GM19035 (cell line): ENCODE data around the gene PKLR.

Experiments
- ATAC-seq: cut with Tn5 transposase; IDR thresholded peaks from one replicate; pipeline ENCODE4 v1.9.1; 2021; ENCODE audit not compliant: unreplicated experiment

PKLR gene

DNA sequence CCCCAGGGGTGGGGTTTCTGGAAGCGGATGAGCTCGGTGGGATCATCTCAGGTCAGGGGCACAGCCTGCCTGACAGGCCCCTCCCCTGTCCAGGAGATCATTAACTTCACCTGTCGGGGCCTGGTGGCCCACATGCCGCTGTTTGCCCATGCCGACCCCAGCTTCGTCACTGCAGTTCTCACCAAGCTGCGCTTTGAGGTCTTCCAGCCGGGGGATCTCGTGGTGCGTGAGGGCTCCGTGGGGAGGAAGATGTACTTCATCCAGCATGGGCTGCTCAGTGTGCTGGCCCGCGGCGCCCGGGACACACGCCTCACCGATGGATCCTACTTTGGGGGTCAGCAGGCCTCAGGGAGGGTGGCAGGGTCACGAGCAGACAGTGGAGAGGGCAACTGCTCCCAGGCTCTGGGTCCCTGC is 15.6 kb downstream of the PKLR start:
- no peak for ATAC-seq

GRCh38 chr1:155285063-155285462 is 16.2 kb downstream of the PKLR start:
- no peak for ATAC-seq

DNA sequence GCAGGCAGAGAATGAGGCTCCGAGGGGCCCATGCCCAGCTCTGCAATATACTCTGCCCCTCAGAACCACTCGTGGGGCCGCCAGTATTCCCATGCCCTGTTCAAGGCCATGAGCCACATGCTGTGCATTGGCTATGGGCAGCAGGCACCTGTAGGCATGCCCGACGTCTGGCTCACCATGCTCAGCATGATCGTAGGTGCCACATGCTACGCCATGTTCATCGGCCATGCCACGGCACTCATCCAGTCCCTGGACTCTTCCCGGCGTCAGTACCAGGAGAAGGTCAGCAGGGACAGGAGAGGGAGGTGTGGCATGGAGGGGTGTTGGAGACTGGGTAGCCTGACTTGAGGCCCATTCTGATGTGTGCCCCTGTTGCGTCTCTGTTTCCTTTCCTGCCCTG is 16.8 kb downstream of the PKLR start:
- ATAC-seq: no peak

DNA sequence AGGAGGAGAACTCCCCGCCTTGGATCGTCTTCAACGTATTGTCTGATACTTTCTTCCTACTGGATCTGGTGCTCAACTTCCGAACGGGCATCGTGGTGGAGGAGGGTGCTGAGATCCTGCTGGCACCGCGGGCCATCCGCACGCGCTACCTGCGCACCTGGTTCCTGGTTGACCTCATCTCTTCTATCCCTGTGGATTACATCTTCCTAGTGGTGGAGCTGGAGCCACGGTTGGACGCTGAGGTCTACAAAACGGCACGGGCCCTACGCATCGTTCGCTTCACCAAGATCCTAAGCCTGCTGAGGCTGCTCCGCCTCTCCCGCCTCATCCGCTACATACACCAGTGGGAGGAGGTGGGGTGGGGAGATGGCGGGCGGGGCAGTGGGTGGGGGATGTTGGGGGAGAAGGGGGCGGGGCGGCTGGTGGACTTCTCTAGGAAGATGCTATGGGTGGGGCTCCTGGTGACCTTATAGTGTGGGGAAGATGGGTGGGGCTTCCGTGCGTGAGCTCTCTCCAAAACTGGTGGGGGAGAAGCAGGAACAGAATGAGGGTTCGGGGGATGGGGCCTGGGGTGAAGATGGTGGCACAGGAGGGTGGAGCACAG is 18.6 kb downstream of the PKLR start:
- no peak for ATAC-seq

DNA sequence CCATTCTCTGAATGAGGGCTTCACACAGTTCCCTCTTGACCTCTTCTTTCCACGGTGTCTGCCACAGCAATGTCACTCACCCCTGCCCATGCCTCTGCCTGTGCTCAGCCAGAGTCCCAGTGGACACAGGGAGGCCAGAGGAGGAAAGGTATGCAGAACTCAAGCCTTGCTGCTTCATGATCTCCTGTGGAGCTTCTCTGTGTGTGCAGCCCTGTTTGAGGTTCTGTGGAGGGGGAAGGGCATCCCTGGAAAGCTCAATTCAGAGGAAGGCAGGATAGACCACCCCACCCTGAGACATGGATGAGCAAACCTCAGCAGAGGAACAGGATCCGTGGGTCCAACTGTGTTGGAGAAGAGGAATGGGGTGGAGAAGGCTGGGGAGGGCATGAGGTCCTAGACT is 22.0 kb downstream of the PKLR start:
- ATAC-seq: no peak

GRCh38 chr1:155278689-155279160 is 22.5 kb downstream of the PKLR start:
- ATAC-seq: no peak

- ATAC-seq: no peak
These were observed 23.1 kb downstream of the PKLR start for GRCh38 chr1:155277902-155278688.

DNA sequence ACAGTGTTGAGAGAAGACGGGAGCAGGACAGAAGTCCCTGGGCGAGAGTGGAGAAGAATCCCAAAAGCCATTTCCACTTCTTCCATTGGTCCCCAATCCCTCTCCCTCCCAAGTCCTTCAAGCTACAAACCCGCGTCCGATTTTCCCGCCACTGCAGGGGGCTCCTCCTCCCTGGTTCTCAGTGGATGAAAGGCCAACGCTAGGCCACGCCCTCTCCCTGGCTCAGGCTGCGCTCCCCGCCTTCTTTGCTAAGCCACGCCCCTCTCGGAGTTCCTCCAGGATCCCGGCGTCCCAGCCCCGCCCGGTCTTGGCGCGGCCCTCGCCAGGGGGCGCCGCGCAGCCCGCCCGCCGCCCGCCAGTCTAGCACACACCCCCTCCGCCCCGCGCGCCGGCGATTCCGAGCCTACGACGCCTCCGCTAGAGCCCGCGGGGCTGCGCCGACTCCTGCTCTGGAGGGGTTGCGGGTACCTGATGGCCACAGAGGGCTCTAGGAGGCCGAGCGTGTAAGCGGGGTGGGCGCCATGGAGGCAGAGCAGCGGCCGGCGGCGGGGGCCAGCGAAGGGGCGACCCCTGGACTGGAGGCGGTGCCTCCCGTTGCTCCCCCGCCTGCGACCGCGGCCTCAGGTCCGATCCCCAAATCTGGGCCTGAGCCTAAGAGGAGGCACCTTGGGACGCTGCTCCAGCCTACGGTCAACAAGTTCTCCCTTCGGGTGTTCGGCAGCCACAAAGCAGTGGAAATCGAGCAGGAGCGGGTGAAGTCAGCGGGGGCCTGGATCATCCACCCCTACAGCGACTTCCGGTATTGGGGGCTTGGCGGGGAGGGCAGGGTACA is 24.0 kb downstream of the PKLR start, which contains the start of gene HCN3:
Gene HCN3, plus strand, starts transcription at position 394 of the 832 bp plus-strand sequence. Its CDS starts 128 bp downstream, at position 522.
- peak; percentile 55 for ATAC-seq

- peak; percentile 81 for ATAC-seq
These were observed 27.6 kb downstream of the PKLR start, which contains the start of gene CLK2 for GRCh38 chr1:155273343-155274245. TSS of gene CLK2 (minus strand) at chr1:155273504. CDS start at chr1:155270977, 2,527 bp downstream.

DNA sequence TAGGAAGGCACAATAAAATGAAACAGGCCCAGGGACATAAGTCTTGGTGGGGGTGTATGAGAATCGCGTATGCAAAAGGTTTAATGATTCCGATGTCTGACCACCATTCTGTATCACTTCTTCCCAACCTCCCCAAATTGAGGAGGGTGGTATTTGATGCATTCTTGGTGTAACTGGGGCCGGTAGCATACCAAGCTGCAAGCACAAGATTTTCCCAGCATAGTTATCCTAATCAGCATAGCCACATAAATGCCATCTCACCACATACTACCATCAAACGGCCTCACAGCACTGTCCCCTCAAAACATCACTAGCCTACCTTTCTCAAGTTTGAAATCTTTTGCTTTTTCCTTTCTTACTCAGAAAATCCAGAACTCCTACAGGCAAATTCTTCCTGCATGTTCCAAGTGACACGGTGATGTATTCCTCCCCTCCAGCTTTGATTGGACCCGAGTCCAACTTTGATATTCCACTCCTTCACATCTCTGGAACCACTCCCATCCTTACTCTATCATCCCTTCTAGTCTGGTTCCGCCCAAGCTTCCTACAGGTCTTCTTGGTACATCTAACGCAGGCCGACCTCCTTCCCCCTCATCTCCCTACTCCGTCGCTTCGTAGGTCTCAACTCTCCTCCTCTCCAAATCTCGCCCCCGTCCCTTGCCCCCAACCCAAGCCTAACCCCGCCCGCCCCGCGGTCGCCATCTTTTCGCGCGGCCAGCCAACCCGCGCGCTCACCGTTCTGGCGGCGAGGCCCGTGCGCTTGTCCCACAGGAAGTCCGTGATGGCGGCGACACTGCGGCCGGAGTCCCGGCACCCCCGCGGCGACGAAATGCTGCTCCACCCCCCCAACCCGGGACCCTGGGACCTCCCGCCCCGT is 28.5 kb downstream of the PKLR start:
- ATAC-seq: peak; percentile 31

DNA sequence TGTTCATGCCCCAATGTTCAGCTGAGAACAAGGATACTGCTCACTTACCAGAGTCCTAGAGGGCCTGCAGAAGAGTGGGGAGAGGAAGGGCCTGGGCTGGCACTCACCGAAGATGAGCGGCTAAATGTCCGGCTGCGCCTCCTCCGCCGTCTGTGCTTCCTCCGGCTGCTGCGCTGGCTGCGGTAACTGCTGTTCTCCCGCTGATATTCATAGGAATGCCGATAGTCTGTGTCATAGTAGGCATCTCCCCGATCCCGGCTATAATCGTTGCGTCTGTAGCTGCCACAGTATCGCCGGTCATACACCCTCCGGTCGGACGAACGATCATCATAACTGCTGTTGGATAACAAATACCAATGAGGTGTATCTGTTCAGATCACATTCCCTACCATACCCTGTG is 31.9 kb downstream of the PKLR start:
- no peak for ATAC-seq

GRCh38 chr1:155268630-155269029 is 32.6 kb downstream of the PKLR start:
- ATAC-seq: no peak

DNA sequence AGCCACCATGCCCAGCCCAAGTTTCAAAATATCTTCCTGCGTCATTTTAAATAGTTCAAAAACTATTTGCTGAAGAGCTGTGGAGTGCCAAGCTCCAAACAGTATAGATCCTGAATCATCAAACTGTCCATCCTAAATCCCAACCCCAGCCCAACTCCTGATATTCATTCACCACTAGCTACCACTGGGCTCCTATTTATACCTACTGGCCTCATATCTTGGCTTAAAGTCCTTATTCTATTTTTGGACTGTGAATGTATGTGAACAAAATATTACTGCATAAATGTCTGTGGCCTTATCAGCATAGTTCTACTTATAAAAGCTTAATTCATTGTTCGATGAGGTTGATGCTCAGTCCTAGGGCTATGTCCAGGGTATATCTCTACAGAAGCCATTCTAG is 33.9 kb downstream of the PKLR start:
- ATAC-seq: no peak

- no peak for ATAC-seq
These were observed 34.7 kb downstream of the PKLR start for GRCh38 chr1:155266553-155266952.

- no peak for ATAC-seq
These were observed 38.2 kb downstream of the PKLR start for GRCh38 chr1:155263067-155263466.

DNA sequence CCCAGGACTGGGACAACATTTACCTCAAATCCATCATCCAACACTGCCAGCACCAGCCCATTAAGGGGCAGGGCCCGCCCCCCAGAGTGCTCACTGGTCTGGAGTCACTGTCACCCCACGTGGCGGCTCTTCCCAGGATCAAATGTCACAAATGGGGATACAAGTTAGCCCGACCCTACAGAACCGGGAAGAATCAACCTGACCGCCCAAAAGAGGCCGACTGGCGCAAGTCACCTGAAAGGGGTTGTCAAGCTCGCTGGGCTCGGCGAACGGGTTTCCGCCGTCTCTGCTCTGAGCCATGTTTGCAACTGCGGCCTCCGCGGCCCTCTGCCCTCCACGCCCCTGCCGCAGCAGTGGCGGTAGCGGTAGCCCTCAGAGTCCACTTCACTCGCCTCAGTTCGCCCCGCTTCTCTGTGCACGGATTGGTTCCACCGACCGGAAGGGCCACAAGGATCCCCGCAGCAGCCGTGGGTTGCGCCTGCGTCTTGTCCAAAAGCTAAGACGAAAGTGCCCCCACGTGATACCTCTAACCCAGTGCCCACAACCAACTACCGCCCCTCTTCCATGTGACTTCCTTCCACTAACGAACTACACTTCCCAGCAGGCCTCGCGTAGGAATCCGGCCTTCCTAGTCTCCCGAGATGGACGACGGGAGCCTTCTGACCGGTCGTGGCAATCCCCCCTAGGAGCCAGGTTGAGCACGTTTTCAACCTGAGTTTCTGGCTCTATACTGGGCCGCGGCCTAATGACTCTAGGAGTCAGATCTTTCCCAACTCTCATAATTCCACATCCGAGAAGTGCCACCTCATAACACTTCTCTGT is 39.2 kb downstream of the PKLR start, which contains the start of gene SCAMP3:
Gene SCAMP3, minus strand, starts transcription at position 509 of the 822 bp plus-strand sequence. Its CDS starts 209 bp downstream, at position 300.
- peak; percentile 86 for ATAC-seq

DNA sequence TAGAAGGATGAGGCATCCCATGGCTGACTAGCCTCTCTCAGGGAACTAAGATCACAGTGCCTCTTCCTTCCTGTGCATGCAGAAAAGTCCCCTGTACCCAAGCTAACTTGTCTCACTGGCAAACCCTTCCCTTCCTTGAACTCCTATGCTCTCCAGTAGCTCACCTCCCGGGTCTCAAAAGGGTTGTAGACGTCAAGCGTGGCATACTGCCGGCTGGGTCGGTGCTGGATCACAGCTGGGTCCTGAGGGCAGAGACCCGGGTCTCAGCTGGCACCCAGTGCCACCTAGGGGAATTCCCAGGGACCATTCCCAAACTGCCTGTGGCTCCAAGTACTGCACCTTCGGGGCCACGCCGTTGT is 39.8 kb downstream of the PKLR start:
- ATAC-seq: no peak

DNA sequence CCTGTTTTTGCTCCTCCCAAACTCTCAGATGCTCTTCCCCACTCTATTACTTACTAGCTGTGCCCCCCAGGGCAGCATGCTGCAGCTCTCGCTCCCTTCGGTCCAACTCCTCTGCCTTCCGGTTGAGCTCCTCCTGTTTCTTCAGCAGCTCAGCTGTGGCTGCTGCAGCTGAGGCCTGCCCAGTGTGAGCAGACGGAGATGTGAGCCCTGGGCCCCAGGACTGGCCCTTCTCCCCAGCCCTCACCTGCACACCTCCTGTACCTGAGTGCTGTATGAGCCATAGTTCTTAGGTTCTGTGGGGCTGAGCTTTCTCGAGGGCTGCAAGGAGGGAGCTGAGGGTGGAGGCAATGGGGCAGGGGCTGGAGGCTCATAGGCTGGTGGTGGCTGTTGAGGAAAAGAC is 41.0 kb downstream of the PKLR start:
- ATAC-seq: no peak
